HepG2 (cell line): ENCODE data around the gene ETS1. TPM values are rescaled to one million over a fixed set of nuclear protein-coding genes. Genes with fewer than 3 reads are reported as not detected.

ENCODE experiments used
- MBD4 ChIP-seq: IDR thresholded peaks from 2 replicates; pipeline ENCODE4 v1.6.1; 2012; ENCODE audit warnings: low read length, inconsistent platforms, borderline replicate concordance
- ZNF44 ChIP-seq: sonication (generic); formaldehyde crosslinking; IDR thresholded peaks from 2 replicates; pipeline ENCODE4 v1.5.1; 2020; ENCODE audit warnings: mild to moderate bottlenecking, missing genetic modification reagents
- polyA plus RNA-seq, 8 experiments: library from polyadenylated mRNA; depleted of rRNA in 3 of 8; stranded (reverse) in 7 of 8; unstranded in 1 of 8; fragments of >200 nt; fragmentation: Illumina TruSeq in 4 of 8; extraction: Trizol in 4 of 8; gene quantifications; 2 replicates each; pipeline versions ENCODE4 v1.2.1 to v1.2.3, GENCODE V29; 2011 to 2016; ENCODE audit warnings: low read depth in 4 of 8, missing spikeins in 1 of 8, mixed read lengths in 1 of 8; ENCODE audit not compliant: insufficient read depth in 1 of 8
- total RNA-seq, 5 experiments: library from RNA; depleted of rRNA; stranded (reverse); fragments of >200 nt; fragmentation: Illumina TruSeq; extraction: Trizol; gene quantifications; 2 replicates each; pipeline ENCODE4 v1.2.3, GENCODE V29; 2016; ENCODE audit warnings: low read depth in 1 of 5
- TF ChIP-seq, protein P1 (sequence below): sonication (generic); formaldehyde crosslinking; IDR thresholded peaks from 2 replicates; pipeline ENCODE4 v1.4.0; 2020; ENCODE audit warnings: missing genetic modification reagents, borderline replicate concordance
- TF ChIP-seq, protein P2 (sequence below): sonication (generic); formaldehyde crosslinking; IDR thresholded peaks from 2 replicates; pipeline ENCODE4 v1.4.0; 2020; ENCODE audit warnings: mild to moderate bottlenecking, missing genetic modification reagents

ETS1 gene
- total and polyA plus RNA-seq, 2 of the 13 experiments (the other 11 are each of a cell fraction or from before 2014, with no cell fraction given), result 0.18 to 0.34 TPM

DNA sequence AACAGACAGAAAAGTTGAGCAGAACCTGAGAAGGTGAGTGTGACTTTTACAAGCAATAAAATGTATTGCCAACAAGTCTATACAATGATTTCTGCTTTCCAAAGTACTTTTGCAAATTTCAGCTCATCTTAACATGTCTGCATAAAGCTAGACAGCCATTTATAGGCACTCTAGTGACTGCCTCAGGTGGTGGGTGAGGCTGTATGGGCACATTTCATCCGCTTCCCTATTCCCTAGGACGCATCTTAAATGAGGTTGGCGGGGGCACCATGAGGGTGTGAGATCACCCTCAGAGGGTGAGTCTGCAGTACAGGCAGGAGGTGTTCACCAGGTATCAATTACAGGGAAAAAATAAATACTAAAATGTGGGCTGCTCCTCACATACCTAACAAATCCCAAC, 110.1 kb downstream of the ETS1 start (continued):
- TF ChIP-seq, protein P1, sequence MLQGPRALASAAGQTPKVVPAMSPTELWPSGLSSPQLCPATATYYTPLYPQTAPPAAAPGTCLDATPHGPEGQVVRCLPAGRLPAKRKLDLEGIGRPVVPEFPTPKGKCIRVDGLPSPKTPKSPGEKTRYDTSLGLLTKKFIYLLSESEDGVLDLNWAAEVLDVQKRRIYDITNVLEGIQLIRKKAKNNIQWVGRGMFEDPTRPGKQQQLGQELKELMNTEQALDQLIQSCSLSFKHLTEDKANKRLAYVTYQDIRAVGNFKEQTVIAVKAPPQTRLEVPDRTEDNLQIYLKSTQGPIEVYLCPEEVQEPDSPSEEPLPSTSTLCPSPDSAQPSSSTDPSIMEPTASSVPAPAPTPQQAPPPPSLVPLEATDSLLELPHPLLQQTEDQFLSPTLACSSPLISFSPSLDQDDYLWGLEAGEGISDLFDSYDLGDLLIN (CRISPR knock-in tag), result no peak
- TF ChIP-seq MBD4, result no peak
- no peak for TF ChIP-seq ZNF44 (CRISPR knock-in tag)
- TF ChIP-seq, protein P2, sequence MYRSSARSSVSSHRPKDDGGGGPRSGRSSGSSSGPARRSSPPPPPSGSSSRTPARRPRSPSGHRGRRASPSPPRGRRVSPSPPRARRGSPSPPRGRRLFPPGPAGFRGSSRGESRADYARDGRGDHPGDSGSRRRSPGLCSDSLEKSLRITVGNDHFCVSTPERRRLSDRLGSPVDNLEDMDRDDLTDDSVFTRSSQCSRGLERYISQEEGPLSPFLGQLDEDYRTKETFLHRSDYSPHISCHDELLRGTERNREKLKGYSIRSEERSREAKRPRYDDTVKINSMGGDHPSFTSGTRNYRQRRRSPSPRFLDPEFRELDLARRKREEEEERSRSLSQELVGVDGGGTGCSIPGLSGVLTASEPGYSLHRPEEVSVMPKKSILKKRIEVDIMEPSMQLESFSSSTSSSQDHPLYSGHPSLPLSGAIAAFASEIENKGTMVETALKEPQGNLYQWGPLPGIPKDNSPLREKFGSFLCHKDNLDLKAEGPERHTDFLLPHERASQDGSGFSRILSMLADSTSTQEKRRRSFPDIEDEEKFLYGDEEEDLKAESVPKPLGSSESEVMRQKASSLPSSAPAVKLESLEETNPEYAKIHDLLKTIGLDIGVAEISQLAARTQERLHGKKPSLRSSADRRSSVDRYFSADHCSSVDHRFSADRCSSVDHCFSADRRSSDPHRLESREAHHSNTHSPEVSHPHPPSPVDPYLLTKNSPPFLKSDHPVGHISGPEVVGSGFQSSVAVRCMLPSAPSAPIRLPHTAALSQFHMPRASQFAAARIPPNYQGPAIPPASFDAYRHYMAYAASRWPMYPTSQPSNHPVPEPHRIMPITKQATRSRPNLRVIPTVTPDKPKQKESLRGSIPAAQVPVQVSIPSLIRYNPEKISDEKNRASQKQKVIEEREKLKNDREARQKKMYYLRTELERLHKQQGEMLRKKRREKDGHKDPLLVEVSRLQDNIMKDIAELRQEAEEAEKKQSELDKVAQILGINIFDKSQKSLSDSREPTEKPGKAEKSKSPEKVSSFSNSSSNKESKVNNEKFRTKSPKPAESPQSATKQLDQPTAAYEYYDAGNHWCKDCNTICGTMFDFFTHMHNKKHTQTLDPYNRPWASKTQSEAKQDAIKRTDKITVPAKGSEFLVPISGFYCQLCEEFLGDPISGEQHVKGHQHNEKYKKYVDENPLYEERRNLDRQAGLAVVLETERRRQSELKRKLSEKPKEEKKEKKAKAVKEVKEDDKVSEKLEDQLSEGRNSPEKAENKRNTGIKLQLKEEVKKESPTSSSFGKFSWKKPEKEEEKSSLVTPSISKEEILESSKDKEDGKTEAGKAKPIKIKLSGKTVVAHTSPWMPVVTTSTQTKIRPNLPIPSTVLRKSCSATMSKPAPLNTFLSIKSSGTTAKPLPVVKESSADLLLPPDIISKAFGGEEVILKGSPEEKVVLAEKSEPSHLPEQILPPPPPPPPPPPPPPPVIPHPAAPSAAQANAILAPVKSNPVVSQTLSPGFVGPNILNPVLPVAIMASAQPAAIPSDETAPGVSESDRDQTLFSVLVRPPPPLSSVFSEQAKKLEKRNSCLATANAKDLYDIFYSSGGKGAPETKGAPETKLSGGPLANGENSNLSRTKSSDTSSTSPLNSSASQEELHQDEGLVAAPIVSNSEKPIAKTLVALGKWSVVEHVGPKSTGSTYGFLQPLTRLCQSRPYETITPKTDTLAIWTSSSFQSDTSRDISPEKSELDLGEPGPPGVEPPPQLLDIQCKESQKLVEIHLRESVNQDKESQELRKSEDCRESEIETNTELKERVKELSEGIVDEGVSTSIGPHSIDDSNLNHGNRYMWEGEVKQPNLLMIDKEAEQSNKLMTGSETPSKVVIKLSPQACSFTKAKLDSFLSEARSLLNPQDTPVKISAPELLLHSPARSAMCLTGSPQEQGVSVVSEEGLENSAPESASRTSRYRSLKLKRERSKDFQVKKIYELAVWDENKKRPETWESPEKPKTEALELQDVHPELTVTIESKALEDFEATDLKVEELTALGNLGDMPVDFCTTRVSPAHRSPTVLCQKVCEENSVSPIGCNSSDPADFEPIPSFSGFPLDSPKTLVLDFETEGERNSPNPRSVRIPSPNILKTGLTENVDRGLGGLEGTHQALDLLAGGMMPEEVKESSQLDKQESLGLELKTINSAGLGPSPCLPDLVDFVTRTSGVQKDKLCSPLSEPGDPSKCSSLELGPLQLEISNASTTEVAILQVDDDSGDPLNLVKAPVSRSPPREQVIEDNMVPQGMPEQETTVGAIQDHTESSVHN (CRISPR knock-in tag), result no peak
